A549 treated with ZK216348 at 1 μM for 4 hours (cell line): ENCODE data around the gene DTNB. TPM values are rescaled to one million over a fixed set of nuclear protein-coding genes. Genes with fewer than 3 reads are reported as not detected.

ENCODE experiments used
- total RNA-seq: library from RNA; stranded (reverse); fragments of 200-300 nt; extraction: Qiagen RNA extraction; gene quantifications from 5 replicates; pipeline ENCODE4 v1.2.3, GENCODE V29; 2022; ENCODE audit warnings: low read depth

The DTNB gene
- 8.1 to 11.3 TPM (median 9.4 TPM) in 5 replicates for total RNA-seq

GRCh38 chr2:25673300-25674076 lies at the start of gene DTNB:
TSS of gene DTNB (minus strand) at chr2:25673577. CDS start at chr2:25652660, 20,917 bp downstream.

GRCh38 chr2:25341753-25342371 lies 331.5 kb downstream of the DTNB start, which contains the start of gene DNMT3A:
TSS of gene DNMT3A (minus strand) at chr2:25341925. CDS start at chr2:25313984, 27,941 bp downstream.

Other genes with a start within 250 kb of the DTNB start
- 9.0 to 21.7 TPM (median 12.7 TPM) in 5 replicates for gene ASXL2, start 204.9 kb upstream of the DTNB start, total RNA-seq